ENCODE measurements around the gene ADAM12. TPM values are rescaled to one million over a fixed set of nuclear protein-coding genes. Genes with fewer than 3 reads are reported as not detected.

ADAM12 gene
- total RNA-seq, 1 donor from 2014 or later, result 0.35 TPM

GRCh38 chr10:126114884-126115555 lies 273.3 kb downstream of the ADAM12 start:
- DNase-seq (no peak), ATAC-seq (no peak)
- intact Hi-C loops (cut with micrococcal nuclease), result no loop called here

DNA sequence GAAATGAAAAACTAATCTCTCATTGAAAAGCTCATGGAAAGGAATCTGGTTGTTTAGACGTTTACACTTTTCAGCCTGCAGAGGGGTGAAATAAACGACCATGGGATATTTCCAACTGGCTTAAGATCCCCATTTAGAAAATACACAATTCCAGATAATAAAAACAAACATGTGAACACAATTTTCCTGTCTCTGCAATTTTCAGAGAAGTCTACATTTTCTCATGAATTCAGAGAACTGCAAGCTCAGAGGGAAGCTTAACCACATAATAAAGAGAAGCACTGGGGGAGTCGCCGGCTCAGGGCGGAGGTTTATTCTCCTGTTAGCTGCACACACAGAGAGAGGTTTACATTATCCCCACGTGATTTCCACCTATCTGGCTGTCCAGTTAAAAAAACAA lies 276.8 kb downstream of the ADAM12 start:
- DNase-seq (no peak), ATAC-seq (no peak)
- intact Hi-C loops (cut with micrococcal nuclease), result no loop called here

DNA sequence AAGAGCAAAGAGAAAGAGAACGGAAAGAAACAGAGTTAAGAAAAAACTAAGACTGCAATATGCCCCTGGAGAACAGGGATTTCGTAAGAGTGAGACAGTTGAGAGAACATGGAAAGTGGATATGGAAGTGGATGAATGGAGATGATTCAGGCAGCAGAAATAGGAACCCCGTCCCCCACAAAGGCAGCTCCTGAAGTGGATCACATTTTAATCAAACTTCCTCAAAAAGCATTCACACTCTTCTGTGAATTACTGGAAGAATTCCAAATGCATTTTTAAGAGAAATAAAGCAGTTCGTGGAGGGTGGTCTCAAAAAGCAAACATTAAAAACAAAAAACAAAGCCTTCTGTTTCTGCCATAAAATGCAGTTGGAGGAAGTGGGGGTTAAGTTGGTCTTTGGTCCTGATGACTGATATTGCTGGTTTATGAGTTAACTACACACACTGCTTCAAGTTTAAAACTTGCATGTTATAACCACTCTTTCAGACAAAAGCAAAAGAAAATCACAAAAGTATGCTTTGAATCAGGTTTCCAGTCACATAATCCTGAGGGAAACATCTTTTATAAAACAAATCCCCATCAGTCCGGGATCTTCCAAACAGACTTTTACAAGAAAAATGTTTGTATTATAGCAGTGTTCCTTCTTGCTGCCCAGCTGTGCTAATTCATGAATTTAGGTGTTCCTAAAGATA lies 277.6 kb downstream of the ADAM12 start:
- DNase-seq (no peak), ATAC-seq (peak; percentile 73)
- intact Hi-C loops (cut with micrococcal nuclease), result no loop called here

DNA sequence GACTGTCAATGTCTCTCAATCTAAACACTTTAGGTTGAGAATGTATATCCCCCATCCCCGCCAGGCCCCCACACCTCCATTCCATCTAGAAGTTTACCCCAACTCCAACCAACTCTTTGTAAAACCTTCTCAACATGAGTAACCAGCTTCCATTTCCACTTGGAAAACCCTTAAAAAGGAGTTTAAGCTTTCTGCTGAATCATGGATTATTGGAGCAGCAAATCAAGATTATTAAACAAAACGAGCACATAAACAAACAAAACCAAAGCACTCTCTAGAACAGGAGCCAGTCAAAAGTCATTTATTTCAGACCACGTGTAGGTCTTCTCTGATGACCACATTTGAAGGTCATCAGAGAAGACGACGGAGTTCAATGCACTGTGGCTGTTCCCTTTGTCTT lies 278.4 kb downstream of the ADAM12 start:
- ATAC-seq (no peak), DNase-seq (no peak)
- intact Hi-C loops (cut with micrococcal nuclease), result no loop called here

DNA sequence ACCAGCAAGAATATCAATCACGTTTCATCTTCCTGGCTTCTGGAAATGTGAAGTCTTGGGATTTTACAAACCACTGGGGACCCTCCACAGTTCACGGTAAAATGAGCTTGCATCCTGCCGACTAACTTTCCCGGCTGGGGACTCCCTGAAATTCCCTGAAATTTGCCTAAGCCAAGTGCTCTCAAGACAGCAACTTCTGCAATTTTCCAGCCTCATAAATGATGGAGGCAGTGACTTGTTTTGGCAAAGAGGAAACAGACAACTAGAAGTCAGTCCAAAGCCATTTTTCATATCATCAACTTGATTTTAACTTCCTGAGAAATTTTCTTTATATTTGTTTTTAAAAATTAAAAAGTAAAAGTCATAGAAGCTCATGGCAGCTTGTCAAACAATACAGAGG lies 279.6 kb downstream of the ADAM12 start:
- DNase-seq, result no peak
- intact Hi-C loops (cut with micrococcal nuclease), result no loop called here
- no peak for ATAC-seq

- intact Hi-C loops (cut with micrococcal nuclease), result no loop called here
- DNase-seq, result peak; percentile 67
- peak; percentile 95 for ATAC-seq
Observed at GRCh38 chr10:126104767-126105166, 283.5 kb downstream of the ADAM12 start.

DNA sequence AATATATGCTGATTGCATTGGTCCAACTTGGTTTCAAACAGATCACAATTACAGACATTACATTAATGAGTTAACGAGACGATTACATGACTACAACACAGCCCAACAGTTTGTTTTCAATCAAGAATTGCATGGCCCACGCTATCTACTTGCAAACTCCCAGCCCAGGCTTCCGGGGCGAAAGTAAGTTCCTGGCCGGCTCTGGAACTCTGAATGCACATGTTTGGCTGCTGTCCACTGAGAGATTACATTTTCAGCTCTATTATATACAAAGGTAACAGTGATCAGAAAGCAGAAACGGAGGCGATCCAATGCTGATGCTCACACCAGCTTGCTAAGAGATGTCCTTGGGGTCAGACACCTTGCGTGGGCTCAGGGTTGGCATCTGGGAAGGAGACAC lies 285.6 kb downstream of the ADAM12 start:
- DNase-seq, result no peak
- intact Hi-C loops (cut with micrococcal nuclease), result no loop called here

GRCh38 chr10:126101736-126102135 lies 286.5 kb downstream of the ADAM12 start:
- ATAC-seq (no peak), DNase-seq (no peak)
- intact Hi-C loops (cut with micrococcal nuclease), result no loop called here

More for the DNA sequence above, 285.6 kb downstream of the ADAM12 start:
- no peak for ATAC-seq

- DNase-seq (no peak), ATAC-seq (no peak)
- intact Hi-C loops (cut with micrococcal nuclease), result no loop called here
Observed at GRCh38 chr10:126101325-126101724, 287.0 kb downstream of the ADAM12 start.

DNA sequence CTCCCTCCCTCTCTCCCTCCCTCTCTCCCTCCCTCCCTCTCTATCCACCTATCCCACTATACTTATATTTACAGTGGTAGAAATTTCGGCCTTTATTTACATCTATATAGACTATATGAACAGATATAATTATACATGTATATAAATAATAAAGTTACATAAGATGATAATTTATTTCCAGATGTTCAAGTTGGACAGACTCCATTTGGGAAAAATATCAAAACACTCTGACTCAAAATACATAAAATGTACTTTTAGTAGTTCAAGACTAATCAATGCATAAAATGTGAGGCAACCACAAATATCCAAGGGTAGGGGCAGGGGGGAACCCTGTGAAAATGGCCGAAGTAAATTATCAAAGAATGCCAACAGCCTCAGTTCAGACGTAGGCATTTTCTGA lies 288.9 kb downstream of the ADAM12 start:
- DNase-seq (no peak), ATAC-seq (no peak)
- intact Hi-C loops (cut with micrococcal nuclease), result no loop called here

GRCh38 chr10:126098226-126098581 lies 290.1 kb downstream of the ADAM12 start:
- DNase-seq (no peak), ATAC-seq (no peak)
- intact Hi-C loops (cut with micrococcal nuclease), result no loop called here

DNA sequence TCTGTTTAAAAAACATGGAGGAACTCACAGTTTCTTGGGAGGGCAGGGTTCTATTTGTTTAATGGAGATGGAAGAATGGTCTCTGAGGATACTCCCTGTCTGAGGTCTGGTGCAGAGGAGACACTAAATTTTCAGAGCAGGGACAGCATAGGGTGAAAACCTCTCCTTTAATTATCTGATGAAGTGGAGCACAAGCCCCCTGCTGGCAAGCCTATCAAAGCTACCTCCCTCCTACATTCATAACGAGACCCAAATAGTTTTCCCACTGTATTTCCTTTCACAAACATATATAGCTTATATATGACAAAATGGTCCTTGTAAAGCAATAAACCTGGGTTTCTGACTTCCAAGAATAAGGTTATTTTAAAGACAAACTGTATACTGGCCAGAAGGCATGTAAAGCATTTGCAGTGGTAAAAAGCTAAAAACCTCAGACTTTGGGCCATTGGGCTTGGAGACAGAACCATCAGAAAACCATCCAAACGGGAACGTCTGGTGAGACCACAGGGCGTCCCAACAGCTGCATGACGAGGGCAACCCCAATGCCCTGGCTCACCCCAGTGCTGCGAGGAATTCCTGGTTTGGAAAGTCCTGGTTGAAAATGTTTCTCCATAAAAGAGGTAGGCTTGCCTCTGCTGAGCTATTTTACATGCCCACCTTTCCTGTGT lies 290.6 kb downstream of the ADAM12 start:
- intact Hi-C loops (cut with micrococcal nuclease), result no loop called here
- ATAC-seq, result no peak
- DNase-seq, result no peak

DNA sequence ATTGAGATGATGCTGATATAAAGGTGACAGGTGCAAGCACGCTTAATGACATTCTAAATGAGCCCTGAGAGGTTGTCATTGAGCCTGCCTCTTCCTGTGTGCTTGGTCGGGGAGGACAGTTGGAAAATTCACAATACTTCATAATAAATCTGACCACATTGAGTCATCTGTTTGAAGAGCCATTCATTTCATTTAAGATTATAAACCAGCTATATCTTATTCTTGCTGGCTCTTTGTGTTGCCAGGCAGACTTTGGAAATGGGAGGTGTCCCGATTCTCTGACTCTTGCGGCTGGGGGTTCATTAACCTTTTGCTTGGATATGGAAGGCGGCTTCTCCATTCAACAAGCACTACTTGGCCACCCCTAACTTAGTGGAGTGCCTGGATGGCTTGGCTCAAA lies 293.7 kb downstream of the ADAM12 start:
- ATAC-seq (no peak), DNase-seq (no peak)
- intact Hi-C loops (cut with micrococcal nuclease), result no loop called here

GRCh38 chr10:126092366-126093215 lies 295.7 kb downstream of the ADAM12 start:
- DNase-seq (no peak), ATAC-seq (no peak)
- intact Hi-C loops (cut with micrococcal nuclease), result no loop called here

- ATAC-seq, result no peak
- intact Hi-C loops (cut with micrococcal nuclease), result no loop called here
Observed at GRCh38 chr10:126090911-126091728, 297.2 kb downstream of the ADAM12 start.

GRCh38 chr10:126090443-126090842 lies 297.8 kb downstream of the ADAM12 start:
- intact Hi-C loops (cut with micrococcal nuclease), result no loop called here
- DNase-seq, result no peak
- no peak for ATAC-seq

More at GRCh38 chr10:126090911-126091728, 297.2 kb downstream of the ADAM12 start:
- no peak for DNase-seq

DNA sequence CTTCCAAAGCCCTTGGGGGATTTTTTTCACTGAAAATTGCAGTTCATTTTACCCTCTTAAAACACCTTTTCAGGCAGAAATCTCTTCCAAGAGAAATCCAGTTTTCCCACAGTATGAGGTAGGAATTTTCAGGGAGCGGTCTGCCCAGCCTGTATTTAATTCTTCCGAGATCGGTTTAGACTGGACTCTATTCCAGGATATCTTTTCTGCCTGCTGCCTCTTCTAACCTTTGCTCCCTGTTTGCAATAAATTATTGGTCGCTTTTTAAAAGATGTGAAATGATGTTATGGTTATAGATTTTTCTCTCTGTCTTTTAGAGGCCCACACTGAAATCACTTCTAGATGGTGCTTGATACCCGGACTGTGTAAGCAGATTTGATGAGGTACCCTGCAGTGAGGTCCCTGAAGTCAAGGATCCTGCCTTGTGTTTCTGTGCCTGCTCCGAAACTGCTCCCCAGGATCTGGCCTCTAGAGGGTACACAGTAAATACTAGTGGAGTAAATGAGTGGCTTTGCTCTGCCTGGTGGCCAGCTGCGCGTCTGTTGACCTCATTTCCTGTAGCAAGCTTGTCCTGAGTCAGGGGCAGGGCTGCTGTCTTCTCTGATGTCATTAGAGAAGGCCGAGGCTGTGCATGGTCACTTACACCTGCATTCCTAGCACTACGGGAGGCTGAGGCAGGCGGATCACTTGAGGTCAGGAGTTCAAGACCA lies 300.3 kb downstream of the ADAM12 start:
- DNase-seq (no peak), ATAC-seq (peak; percentile 71)
- intact Hi-C loops (cut with micrococcal nuclease), result no loop called here

DNA sequence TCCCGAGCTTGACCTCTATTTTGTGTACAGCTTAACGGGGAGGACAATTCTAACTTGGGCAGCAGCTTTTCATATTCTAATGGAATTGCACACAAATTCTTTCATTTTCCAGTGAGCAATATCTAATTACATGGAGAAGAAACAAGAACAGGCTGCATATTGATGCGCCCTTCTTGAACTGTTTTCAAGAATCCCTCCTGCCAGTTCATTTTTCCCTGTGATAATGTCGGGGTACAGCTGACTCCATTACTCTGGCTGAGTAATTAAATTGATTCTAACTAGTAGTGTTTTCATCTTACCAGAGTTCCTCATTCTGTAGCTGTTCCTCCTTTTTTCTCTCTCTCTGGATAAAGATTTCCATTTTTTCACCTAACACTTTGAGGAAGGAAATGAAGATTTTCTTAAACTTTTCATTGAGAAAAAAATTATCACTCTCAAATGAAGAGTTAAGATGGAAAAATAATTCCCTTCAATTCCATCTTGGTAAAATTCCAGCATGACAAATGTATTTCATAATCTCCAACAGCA lies 301.1 kb downstream of the ADAM12 start:
- DNase-seq (no peak), ATAC-seq (no peak)
- intact Hi-C loops (cut with micrococcal nuclease), result no loop called here

Measured in left ventricle myocardium superior (tissue), 1 donor.